ENCODE results near the gene NLK.
"Not testable (repeated sequence)": the region's sequence is repeated elsewhere in the genome, so short reads cannot be mapped to it uniquely, and the experiment has no call there.

Gene NLK

GRCh38 chr17:28042657-28042720, at the start of gene NLK:
TSS of gene NLK (plus strand) at chr17:28042677. CDS start at chr17:28042874, 197 bp downstream.
- DNase-seq (ENCODE audit: low read depth in 2 of 2, low spot score in 1 of 2) = no peak

GRCh38 chr17:27993161-27993695, 49.2 kb upstream of the NLK start:
- DNase-seq (ENCODE audit: low read depth in 2 of 2, low spot score in 1 of 2) = no peak

DNA sequence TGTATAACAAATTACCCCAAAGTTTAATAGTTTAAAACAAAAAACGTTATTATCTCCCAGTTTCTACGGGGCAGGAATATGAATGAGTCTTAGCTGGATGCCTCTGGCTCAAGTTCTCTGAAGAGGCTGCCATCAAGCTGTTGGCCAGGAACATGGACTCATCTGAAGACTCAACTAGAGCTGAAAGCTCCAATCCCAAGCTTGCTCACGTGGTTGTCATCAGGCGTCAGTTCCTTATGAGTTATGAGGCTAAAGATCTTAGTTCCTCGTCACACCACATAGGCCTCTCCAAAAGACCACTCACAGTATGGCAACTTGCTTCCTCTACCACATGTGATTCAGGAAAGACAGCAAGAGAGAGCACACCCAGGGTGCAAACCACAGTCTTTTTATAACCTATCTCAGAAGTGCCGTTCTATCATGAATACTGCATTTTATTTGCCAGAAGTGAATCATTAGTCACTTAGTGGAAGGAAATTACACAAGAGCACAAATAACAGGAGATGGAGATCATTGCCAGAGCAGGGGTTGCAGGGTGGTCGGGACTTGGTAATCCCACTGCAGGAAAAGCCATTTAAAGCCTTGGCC, 48.7 kb upstream of the NLK start:
- DNase-seq (ENCODE audit: low read depth in 2 of 2, low spot score in 1 of 2) = no peak

DNA sequence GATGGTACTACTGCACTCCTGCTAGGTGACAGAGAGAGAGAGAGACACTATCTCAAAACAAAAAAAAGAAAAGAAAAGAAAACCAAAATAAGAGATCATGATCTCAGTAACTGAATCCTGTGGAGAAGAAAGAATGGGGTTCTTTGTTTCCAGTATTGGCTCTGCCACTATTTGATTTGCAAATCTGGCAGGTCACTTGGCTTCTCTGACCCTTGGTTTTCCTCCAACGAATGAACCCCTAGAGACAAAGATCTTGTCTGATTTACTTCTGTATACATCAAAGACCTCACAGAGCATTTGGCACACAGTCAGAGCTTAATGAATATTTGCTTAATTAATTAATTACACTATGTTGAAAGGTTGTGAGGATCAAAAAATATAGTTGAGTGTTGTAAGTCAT, 47.9 kb upstream of the NLK start:
- DNase-seq (ENCODE audit: low read depth in 2 of 2, low spot score in 1 of 2) = no peak

GRCh38 chr17:27995554-27995953, 46.9 kb upstream of the NLK start:
- DNase-seq (ENCODE audit: low read depth in 2 of 2, low spot score in 1 of 2) = no peak

GRCh38 chr17:27996202-27997043, 46.1 kb upstream of the NLK start:
- DNase-seq (ENCODE audit: low read depth in 2 of 2, low spot score in 1 of 2) = no peak

- DNase-seq (ENCODE audit: low read depth in 2 of 2, low spot score in 1 of 2) = no peak
These were observed 45.5 kb upstream of the NLK start for GRCh38 chr17:27997044-27997401.

- DNase-seq (ENCODE audit: low read depth in 2 of 2, low spot score in 1 of 2) = no peak
These were observed 45.0 kb upstream of the NLK start for GRCh38 chr17:27997522-27997921.

GRCh38 chr17:28001149-28001548, 41.3 kb upstream of the NLK start:
- no peak for DNase-seq (ENCODE audit: low read depth in 2 of 2, low spot score in 1 of 2)

- no peak for DNase-seq (ENCODE audit: low read depth in 2 of 2, low spot score in 1 of 2)
These were observed 38.1 kb upstream of the NLK start for GRCh38 chr17:28004344-28004743.

- DNase-seq (ENCODE audit: low read depth in 2 of 2, low spot score in 1 of 2) = not testable (repeated sequence)
These were observed 34.6 kb upstream of the NLK start for GRCh38 chr17:28007925-28008324.

DNA sequence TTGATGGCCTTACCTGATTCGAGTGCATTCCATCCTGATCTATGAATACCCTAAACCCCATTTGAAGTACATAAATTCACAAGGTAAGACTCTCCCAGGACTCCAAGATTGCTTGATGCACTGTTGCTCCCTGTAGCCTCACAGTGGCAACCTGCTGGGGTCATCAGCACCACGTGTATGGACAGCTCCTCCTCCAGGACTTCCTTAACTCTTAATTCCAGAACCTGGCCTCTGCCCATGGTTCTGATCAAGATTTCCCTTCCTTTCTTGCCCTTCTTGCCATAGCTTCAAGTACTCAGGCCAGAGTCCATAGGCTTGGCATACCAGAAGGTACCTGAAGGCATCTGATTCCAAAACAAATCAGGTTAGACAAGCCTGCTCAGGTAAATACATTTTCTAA, 34.0 kb upstream of the NLK start:
- DNase-seq (ENCODE audit: low read depth in 2 of 2, low spot score in 1 of 2) = no peak

- no peak for DNase-seq (ENCODE audit: low read depth in 2 of 2, low spot score in 1 of 2)
These were observed 32.1 kb upstream of the NLK start for GRCh38 chr17:28010406-28010805.

- DNase-seq (ENCODE audit: low read depth in 2 of 2, low spot score in 1 of 2) = no peak
These were observed 23.9 kb upstream of the NLK start for GRCh38 chr17:28018439-28019070.

DNA sequence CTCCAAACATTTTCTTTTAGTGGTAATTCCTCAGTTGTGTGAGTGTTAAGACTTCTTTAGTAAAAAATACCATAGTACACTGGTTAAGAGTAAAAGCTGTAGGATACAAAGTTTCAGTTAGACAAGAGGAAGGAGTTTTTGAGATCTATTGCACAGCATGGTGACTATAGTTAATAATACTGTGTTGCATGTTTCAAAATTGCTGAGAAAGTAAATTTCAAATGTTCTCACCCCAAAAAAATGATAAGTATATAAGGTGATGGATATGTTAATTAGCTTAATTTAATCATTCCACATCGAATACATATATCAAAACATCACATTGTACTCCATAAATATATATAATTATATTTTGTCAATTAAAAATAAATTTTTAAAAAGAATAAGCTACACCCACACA, 22.0 kb upstream of the NLK start:
- no peak for DNase-seq (ENCODE audit: low read depth in 2 of 2, low spot score in 1 of 2)

DNA sequence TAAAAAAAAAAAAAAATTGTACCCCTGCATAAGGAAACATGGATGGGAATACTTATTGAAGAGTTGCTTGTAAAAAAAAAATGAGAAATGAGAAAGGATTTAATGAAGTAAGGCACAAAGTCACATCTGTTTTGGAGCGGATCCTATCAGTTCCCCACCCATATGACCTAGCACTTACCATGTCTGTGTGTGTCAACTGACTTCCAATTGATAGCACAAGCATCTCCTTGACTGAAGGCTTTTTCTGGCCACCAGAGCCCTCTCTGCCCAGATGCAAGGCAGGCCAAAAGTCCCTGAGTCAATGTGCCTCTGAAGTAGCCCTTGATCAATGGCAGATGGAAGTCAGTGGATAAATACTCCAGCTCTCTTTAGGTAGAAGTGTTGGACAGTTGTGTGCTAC, 13.4 kb upstream of the NLK start:
- DNase-seq (ENCODE audit: low read depth in 2 of 2, low spot score in 1 of 2) = no peak

- no peak for DNase-seq (ENCODE audit: low read depth in 2 of 2, low spot score in 1 of 2)
These were observed 12.1 kb upstream of the NLK start for GRCh38 chr17:28030386-28030785.

DNA sequence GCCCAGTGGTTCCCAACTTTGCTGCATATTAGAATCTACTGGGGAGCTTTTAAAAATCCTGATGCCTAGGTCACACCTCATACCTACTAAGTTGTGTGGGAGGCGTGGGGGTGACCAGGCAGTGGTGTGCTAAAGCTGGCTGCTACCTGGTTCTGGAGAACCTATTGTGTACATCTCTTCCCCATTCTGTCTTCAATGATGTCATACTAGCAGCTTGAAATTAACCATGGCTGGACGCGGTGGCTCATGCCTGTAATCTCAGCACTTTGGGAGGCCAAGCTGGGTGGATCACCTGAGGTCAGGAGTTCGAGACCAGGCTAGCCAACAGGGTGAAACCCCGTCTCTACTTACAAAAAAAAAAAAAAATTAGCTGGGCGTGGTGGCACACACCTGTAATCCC, 11.3 kb upstream of the NLK start:
- no peak for DNase-seq (ENCODE audit: low read depth in 2 of 2, low spot score in 1 of 2)

- no peak for DNase-seq (ENCODE audit: low read depth in 2 of 2, low spot score in 1 of 2)
These were observed 8.3 kb upstream of the NLK start for GRCh38 chr17:28033972-28034714.

DNA sequence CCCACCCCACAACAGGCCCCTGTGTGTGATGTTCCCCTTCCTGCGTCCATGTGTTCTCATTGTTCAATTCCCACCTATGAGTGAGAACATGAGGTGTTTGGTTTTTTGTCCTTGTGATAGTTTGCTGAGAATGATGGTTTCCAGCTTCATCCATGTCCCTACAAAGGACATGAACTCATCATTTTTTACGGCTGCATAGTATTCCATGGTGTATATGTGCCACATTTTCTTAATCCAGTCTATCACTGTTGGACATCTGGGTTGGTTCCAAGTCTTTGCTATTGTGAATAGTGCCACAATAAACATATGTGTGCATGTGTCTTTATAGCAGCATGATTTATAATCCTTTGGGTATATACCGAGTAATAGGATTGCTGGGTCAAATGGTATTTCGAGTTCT, 7.0 kb upstream of the NLK start:
- not testable (repeated sequence) for DNase-seq (ENCODE audit: low read depth in 2 of 2, low spot score in 1 of 2)

- DNase-seq (ENCODE audit: low read depth in 2 of 2, low spot score in 1 of 2) = not testable (repeated sequence)
These were observed 6.6 kb upstream of the NLK start for GRCh38 chr17:28035884-28036283.

- no peak for DNase-seq (ENCODE audit: low read depth in 2 of 2, low spot score in 1 of 2)
These were observed 3.7 kb upstream of the NLK start for GRCh38 chr17:28038802-28039201.
